IMR-90 (cell line): Measurements from ENCODE around the gene GBE1. TPM values are rescaled to one million over a fixed set of nuclear protein-coding genes. Genes with fewer than 3 reads are reported as not detected.

Source experiments
- ATAC-seq: fragments of 200-7000 bp; cut with Tn5 transposase; 2 replicates; pipeline ENCODE4 v1.9.1; 2020; ENCODE audit warnings: low read depth, mild to moderate bottlenecking, moderate library complexity
- BruUV-seq: library from RNA; stranded (reverse); fragments of 400-500 nt; replicated peaks from 2 replicates; lab custom pipeline; 2021; lab: Mats Ljungman, UMichigan
- CTCF ChIA-PET: fragments of 300-600 bp; formaldehyde crosslinking; extraction: SDS; loops from one replicate; lab custom pipeline; 2021; ENCODE audit warnings: antibody characterized with exemption; lab: Yijun Ruan, JAX
- POLR2A ChIA-PET: fragments of 300-600 bp; sonication (Branson Sonifier 250); formaldehyde crosslinking; loops from one replicate; lab custom pipeline; 2022; ENCODE audit warnings: antibody characterized with exemption; ENCODE audit not compliant: unreplicated experiment; lab: Charles Lee
- DNase-seq: peaks from one replicate; pipeline ENCODE4 v3.0.0; 2013
- H2AFZ ChIP-seq: replicated peaks from 2 replicates; pipeline ENCODE3; 2013; ENCODE audit warnings: low read length, mild to moderate bottlenecking; ENCODE audit not compliant: poor library complexity
- H2AK5ac ChIP-seq: 2 replicates; pipeline ENCODE4 v1.6.1; 2013; ENCODE audit warnings: low read depth, low read length, inconsistent platforms
- H2AK9ac ChIP-seq: replicated peaks from 2 replicates; pipeline ENCODE3; 2013; ENCODE audit warnings: mild to moderate bottlenecking, low read depth, low read length, moderate library complexity; ENCODE audit not compliant: poor library complexity
- H2BK120ac ChIP-seq: 2 replicates; pipeline ENCODE4 v1.6.1; 2013; ENCODE audit warnings: low read depth, low read length, inconsistent platforms
- H2BK15ac ChIP-seq: 3 replicates; pipeline ENCODE4 v1.6.1; 2013; ENCODE audit warnings: low read depth, low read length, inconsistent platforms
- H2BK20ac ChIP-seq: 2 replicates; pipeline ENCODE4 v1.6.1; 2013; ENCODE audit warnings: low read depth, mild to moderate bottlenecking, inconsistent platforms, low read length, moderate library complexity
- H2BK5ac ChIP-seq: 2 replicates; pipeline ENCODE4 v1.6.1; 2013; ENCODE audit warnings: mild to moderate bottlenecking, low read depth, low read length, inconsistent platforms; ENCODE audit not compliant: poor library complexity, severe bottlenecking
- H3K14ac ChIP-seq: replicated peaks from 2 replicates; pipeline ENCODE4 v1.6.1; 2013; ENCODE audit warnings: low read depth, low read length, inconsistent platforms
- H3K18ac ChIP-seq: 2 replicates; pipeline ENCODE4 v1.6.1; 2013; ENCODE audit warnings: low read depth, low read length, control low read depth
- H3K23ac ChIP-seq: 2 replicates; pipeline ENCODE4 v1.6.1; 2013; ENCODE audit warnings: low read depth, low read length, inconsistent platforms
- H3K27ac ChIP-seq: 2 replicates; pipeline ENCODE4 v1.5.1; 2013; ENCODE audit warnings: mild to moderate bottlenecking, control low read depth, low read length; ENCODE audit not compliant: insufficient read depth
- H3K27me3 ChIP-seq: 2 replicates; pipeline ENCODE4 v1.6.1; 2013; ENCODE audit warnings: low read length; ENCODE audit not compliant: control insufficient read depth, insufficient read depth
- H3K36me3 ChIP-seq: 2 replicates; pipeline ENCODE4 v1.6.1; 2013; ENCODE audit warnings: low read length, mixed read lengths; ENCODE audit not compliant: control insufficient read depth, insufficient read depth
- H3K4ac ChIP-seq: 2 replicates; pipeline ENCODE4 v1.6.1; 2013; ENCODE audit warnings: low read depth, low read length, inconsistent platforms
- H3K4me1 ChIP-seq: 2 replicates; pipeline ENCODE4 v1.6.1; 2013; ENCODE audit warnings: low read length, mixed read lengths; ENCODE audit not compliant: control insufficient read depth, insufficient read depth
- H3K4me2 ChIP-seq: 2 replicates; pipeline ENCODE4 v1.6.1; 2013; ENCODE audit warnings: low read depth, mild to moderate bottlenecking, control low read depth, low read length, moderate library complexity
- H3K4me3 ChIP-seq: 2 replicates; pipeline ENCODE4 v1.5.1; 2013; ENCODE audit warnings: low read depth, mild to moderate bottlenecking, control low read depth, low read length, moderate library complexity; ENCODE audit not compliant: insufficient read depth
- H3K56ac ChIP-seq: 2 replicates; pipeline ENCODE4 v1.6.1; 2013; ENCODE audit warnings: low read length, inconsistent platforms; ENCODE audit not compliant: insufficient read depth; ENCODE audit errors: extremely low read depth
- H3K79me1 ChIP-seq, 2 experiments: 2 replicates each; pipeline ENCODE4 v1.6.1; 2013; ENCODE audit warnings: low read length in 2 of 2, inconsistent platforms in 1 of 2, low read depth in 1 of 2
- H3K9ac ChIP-seq: 2 replicates; pipeline ENCODE4 v1.6.1; 2013; ENCODE audit warnings: low read depth, low read length, control low read depth
- H3K9me1 ChIP-seq: 2 replicates; pipeline ENCODE4 v1.6.1; 2013; ENCODE audit warnings: low read length, inconsistent platforms; ENCODE audit not compliant: insufficient read depth
- H3K9me3 ChIP-seq: 2 replicates; pipeline ENCODE4 v1.6.1; 2013; ENCODE audit warnings: low read length; ENCODE audit not compliant: control insufficient read depth, insufficient read depth
- H4K20me1 ChIP-seq: 2 replicates; pipeline ENCODE4 v1.6.1; 2013; ENCODE audit warnings: low read length, inconsistent platforms; ENCODE audit not compliant: insufficient read depth
- H4K5ac ChIP-seq: 2 replicates; pipeline ENCODE4 v1.6.1; 2013; ENCODE audit warnings: mild to moderate bottlenecking, low read depth, low read length, control low read depth
- H4K8ac ChIP-seq, 2 experiments: 2 replicates each; pipeline ENCODE4 v1.6.1; 2013; ENCODE audit warnings: low read depth in 2 of 2, low read length in 2 of 2, control low read depth in 1 of 2, inconsistent platforms in 1 of 2
- H4K91ac ChIP-seq: 2 replicates; pipeline ENCODE4 v1.6.1; 2013; ENCODE audit warnings: low read depth, low read length, inconsistent platforms; ENCODE audit not compliant: insufficient read depth
- CHD1 ChIP-seq: IDR thresholded peaks from 2 replicates; pipeline ENCODE4 v1.6.1; 2012; ENCODE audit warnings: low read depth, low read length, improper control_type of control experiment
- MAFK ChIP-seq: IDR thresholded peaks from 2 replicates; pipeline ENCODE4 v1.6.1; 2012; ENCODE audit warnings: low read depth, low read length, improper control_type of control experiment
- RAD21 ChIP-seq: IDR thresholded peaks from 2 replicates; pipeline ENCODE4 v1.6.1; 2012; ENCODE audit warnings: low read length, improper control_type of control experiment
- WGBS, 2 experiments: methylation state at CpG; one replicate each; pipeline versions ENCODE4 v1.1.5 to v1.1.7; 2013; ENCODE audit warnings: missing lambda C conversion rate in 2 of 2; ENCODE audit not compliant: insufficient read length in 1 of 2; ENCODE audit errors: extremely low coverage in 2 of 2; 5-methylcytosine and 5-hydroxymethylcytosine counted together
- dilution Hi-C: fragments of 300-500 bp; cut with HindIII; formaldehyde crosslinking; loops from one replicate; pipeline ENCODE4 v1.14.3; 2018; ENCODE audit warnings: low sequenced_read_pairs; ENCODE audit not compliant: unreplicated experiment
- in situ Hi-C: fragments of 300-500 bp; cut with MboI; formaldehyde crosslinking; loops from 3 replicates; pipeline ENCODE4 v1.14.3; 2019; ENCODE audit warnings: low sequenced_read_pairs, inconsistent platforms, mixed read lengths
- intact Hi-C: fragments of 100-400 bp; cut with micrococcal nuclease; formaldehyde crosslinking; loops from 2 replicates; pipeline ENCODE4 v1.10.0; 2022
- polyA plus RNA-seq, 3 experiments: library from polyadenylated mRNA; depleted of rRNA; stranded (reverse); fragments of >200 nt; gene quantifications; 2 replicates each; pipeline ENCODE4 v1.2.3, GENCODE V29; 2012; ENCODE audit warnings: low replicate concordance in 1 of 3
- total RNA-seq: library from RNA; depleted of rRNA; stranded (reverse); fragments of >200 nt; gene quantifications from 2 replicates; pipeline ENCODE4 v1.2.3, GENCODE V29; 2012

GBE1 gene
- total and polyA plus RNA-seq, 2 of the 4 experiments (the other 2 are of a cell fraction) = 36.7 to 90.3 TPM

DNA sequence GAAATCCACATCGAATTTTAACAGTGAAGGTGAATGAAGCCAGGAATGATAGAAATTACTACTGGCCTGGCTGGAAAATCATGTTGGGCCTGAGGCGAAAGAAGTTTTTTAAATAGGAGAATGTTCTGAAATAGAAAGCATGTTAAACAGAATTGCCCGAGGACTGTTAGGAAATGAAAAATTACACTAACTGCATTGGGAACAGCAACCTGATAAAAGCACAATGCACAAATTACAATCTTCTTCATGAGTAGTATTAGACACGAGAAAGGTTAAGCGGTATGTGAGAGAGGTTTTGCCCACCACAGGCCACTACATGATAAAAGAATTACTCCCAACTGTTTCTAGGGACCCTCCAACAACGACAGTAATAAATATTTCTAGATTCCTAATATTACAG is 18.9 kb downstream of the GBE1 start:
- Histone ChIP-seq H3K4me2 (peak overlapping the region; percentile 70; the same call in 1 of the 2 replicates), H3K9ac (peak overlapping the region; percentile 62; the same call in 1 of the 2 replicates), H3K56ac (peak overlapping the region; percentile 85; the same call in 1 of the 2 replicates), H3K4me3 (no peak overlapping the region), H4K8ac (peak overlapping the region; percentile 50 to 85), H3K27me3 (no peaks in the 10 kb centered on the region), H2AK9ac (peak overlapping the region; percentile 59), H4K91ac (peak overlapping the region; percentile 96), H3K9me1 (no peaks in the 10 kb centered on the region), H2AFZ (no peak overlapping the region), H3K18ac (peak overlapping the region; percentile 99), H2BK5ac (peak overlapping the region; percentile 99), H4K5ac (peak overlapping the region; percentile 90), H3K23ac (peak overlapping the region; percentile 79; the same call in 1 of the 2 replicates), H3K4ac (peak overlapping the region; percentile 83), H2BK20ac (peak overlapping the region; percentile 98), H3K14ac (peak overlapping the region; percentile 76), H3K27ac (peak overlapping the region; percentile 85; the same call in 1 of the 2 replicates), H3K4me1 (peaks cover 17% of the 10 kb centered on the region), H3K79me1 (peaks cover 13 to 30% of the 10 kb centered on the region in 2 experiments), H3K36me3 (peaks cover 1% of the 10 kb centered on the region; the same call in 1 of the 2 replicates), H4K20me1 (no peaks in the 10 kb centered on the region), H2BK120ac (peak overlapping the region; percentile 98), H3K9me3 (no peaks in the 10 kb centered on the region), H2BK15ac (peak overlapping the region; percentile 58; the same call in 1 of the 3 replicates), H2AK5ac (peak overlapping the region; percentile 76; the same call in 1 of the 2 replicates)
- DNase-seq (no peak), ATAC-seq (no peak)
- BruUV-seq = no TSS peak
- dilution Hi-C loops = no loop called here
- in situ Hi-C loops = no loop called here
- CTCF ChIA-PET = no interaction called here
- POLR2A ChIA-PET = no interaction called here
- TF ChIP-seq MAFK = no peak
- TF ChIP-seq RAD21 = no peak
- no peak for TF ChIP-seq CHD1
- intact Hi-C loops = loop anchor here (2.0 kb wide), 1 partner anchor 14 kb away; no protein-coding TSS in a partner anchor
- no CpG with 5 or more reads among the region's 6 CpGs for WGBS, 2 experiments
